CD4-positive, alpha-beta T cell treated with Interleukin-17A for 1 hour (primary cell): ENCODE results near the gene SCYL1.
A peak's percentile ranks its signal among the peaks of the same experiment; 100 is the strongest.

Experiments
- DNase-seq: peaks from one replicate; pipeline ENCODE4 v3.0.0-alpha.2; 2020

The SCYL1 gene

GRCh38 chr11:65493367-65494176, 31.3 kb upstream of the SCYL1 start:
- DNase-seq = no peak

- no peak for DNase-seq
Observed at GRCh38 chr11:65496304-65497140, 28.4 kb upstream of the SCYL1 start.

DNA sequence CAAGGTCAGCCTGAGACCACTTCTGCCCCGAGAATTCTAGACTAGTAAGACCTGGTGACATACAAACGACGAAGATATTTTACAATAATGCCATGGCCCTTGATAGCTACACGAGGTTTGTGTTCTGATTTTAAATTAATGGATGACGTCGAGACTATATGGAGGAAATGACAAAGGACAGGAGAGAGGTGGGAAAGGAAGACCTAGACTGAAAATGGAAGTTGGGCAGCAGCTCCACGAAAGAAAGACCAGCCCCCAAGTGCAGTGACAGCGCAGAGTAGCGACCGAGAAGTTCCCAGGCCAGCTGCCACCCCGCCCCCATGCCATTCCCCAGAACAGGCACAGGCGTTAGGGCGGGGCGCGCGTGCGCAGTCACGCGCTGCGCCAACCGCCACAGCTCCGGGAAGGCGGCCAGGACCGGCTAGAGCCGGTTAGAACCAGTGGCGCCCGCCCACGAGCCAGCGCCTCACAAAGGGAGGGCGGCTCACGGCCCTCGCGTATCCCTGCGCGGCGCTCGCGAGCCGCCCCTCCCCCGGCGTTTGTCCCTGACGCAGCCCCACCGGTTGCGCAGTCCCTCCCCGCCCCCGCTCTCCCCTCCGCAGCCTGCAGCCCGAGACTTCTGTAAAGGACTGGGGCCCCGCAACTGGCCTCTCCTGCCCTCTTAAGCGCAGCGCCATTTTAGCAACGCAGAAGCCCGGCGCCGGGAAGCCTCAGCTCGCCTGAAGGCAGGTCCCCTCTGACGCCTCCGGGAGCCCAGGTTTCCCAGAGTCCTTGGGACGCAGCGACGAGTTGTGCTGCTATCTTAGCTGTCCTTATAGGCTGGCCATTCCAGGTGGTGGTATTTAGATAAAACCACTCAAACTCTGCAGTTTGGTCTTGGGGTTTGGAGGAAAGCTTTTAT, 27.5 kb upstream of the SCYL1 start:
- peak; percentile 98 for DNase-seq

DNA sequence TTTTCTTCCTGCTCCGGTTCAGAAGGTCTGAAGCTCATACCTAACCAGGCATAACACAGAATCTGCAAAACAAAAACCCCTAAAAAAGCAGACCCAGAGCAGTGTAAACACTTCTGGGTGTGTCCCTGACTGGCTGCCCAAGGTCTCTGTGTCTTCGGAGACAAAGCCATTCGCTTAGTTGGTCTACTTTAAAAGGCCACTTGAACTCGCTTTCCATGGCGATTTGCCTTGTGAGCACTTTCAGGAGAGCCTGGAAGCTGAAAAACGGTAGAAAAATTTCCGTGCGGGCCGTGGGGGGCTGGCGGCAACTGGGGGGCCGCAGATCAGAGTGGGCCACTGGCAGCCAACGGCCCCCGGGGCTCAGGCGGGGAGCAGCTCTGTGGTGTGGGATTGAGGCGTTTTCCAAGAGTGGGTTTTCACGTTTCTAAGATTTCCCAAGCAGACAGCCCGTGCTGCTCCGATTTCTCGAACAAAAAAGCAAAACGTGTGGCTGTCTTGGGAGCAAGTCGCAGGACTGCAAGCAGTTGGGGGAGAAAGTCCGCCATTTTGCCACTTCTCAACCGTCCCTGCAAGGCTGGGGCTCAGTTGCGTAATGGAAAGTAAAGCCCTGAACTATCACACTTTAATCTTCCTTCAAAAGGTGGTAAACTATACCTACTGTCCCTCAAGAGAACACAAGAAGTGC, 26.7 kb upstream of the SCYL1 start:
- peak; percentile 81 for DNase-seq

DNA sequence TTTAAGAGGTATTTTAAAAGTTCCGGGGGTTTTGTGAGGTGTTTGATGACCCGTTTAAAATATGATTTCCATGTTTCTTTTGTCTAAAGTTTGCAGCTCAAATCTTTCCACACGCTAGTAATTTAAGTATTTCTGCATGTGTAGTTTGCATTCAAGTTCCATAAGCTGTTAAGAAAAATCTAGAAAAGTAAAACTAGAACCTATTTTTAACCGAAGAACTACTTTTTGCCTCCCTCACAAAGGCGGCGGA, 26.2 kb upstream of the SCYL1 start:
- DNase-seq = no peak

DNA sequence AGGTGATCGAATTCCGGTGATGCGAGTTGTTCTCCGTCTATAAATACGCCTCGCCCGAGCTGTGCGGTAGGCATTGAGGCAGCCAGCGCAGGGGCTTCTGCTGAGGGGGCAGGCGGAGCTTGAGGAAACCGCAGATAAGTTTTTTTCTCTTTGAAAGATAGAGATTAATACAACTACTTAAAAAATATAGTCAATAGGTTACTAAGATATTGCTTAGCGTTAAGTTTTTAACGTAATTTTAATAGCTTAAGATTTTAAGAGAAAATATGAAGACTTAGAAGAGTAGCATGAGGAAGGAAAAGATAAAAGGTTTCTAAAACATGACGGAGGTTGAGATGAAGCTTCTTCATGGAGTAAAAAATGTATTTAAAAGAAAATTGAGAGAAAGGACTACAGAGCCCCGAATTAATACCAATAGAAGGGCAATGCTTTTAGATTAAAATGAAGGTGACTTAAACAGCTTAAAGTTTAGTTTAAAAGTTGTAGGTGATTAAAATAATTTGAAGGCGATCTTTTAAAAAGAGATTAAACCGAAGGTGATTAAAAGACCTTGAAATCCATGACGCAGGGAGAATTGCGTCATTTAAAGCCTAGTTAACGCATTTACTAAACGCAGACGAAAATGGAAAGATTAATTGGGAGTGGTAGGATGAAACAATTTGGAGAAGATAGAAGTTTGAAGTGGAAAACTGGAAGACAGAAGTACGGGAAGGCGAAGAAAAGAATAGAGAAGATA, 25.7 kb upstream of the SCYL1 start, which contains the start of gene MALAT1:
Gene MALAT1 (plus strand): TSS at position 69 of the 736 bp plus-strand sequence.
- DNase-seq = peak; percentile 97

DNA sequence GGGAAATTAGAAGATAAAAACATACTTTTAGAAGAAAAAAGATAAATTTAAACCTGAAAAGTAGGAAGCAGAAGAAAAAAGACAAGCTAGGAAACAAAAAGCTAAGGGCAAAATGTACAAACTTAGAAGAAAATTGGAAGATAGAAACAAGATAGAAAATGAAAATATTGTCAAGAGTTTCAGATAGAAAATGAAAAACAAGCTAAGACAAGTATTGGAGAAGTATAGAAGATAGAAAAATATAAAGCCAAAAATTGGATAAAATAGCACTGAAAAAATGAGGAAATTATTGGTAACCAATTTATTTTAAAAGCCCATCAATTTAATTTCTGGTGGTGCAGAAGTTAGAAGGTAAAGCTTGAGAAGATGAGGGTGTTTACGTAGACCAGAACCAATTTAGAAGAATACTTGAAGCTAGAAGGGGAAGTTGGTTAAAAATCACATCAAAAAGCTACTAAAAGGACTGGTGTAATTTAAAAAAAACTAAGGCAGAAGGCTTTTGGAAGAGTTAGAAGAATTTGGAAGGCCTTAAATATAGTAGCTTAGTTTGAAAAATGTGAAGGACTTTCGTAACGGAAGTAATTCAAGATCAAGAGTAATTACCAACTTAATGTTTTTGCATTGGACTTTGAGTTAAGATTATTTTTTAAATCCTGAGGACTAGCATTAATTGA, 25.0 kb upstream of the SCYL1 start:
- DNase-seq = no peak

DNA sequence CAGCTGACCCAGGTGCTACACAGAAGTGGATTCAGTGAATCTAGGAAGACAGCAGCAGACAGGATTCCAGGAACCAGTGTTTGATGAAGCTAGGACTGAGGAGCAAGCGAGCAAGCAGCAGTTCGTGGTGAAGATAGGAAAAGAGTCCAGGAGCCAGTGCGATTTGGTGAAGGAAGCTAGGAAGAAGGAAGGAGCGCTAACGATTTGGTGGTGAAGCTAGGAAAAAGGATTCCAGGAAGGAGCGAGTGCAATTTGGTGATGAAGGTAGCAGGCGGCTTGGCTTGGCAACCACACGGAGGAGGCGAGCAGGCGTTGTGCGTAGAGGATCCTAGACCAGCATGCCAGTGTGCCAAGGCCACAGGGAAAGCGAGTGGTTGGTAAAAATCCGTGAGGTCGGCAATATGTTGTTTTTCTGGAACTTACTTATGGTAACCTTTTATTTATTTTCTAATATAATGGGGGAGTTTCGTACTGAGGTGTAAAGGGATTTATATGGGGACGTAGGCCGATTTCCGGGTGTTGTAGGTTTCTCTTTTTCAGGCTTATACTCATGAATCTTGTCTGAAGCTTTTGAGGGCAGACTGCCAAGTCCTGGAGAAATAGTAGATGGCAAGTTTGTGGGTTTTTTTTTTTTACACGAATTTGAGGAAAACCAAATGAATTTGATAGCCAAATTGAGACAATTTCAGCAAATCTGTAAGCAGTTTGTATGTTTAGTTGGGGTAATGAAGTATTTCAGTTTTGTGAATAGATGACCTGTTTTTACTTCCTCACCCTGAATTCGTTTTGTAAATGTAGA, 24.3 kb upstream of the SCYL1 start:
- DNase-seq = peak; percentile 62

DNA sequence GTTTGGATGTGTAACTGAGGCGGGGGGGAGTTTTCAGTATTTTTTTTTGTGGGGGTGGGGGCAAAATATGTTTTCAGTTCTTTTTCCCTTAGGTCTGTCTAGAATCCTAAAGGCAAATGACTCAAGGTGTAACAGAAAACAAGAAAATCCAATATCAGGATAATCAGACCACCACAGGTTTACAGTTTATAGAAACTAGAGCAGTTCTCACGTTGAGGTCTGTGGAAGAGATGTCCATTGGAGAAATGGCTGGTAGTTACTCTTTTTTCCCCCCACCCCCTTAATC, 23.8 kb upstream of the SCYL1 start:
- DNase-seq = no peak

DNA sequence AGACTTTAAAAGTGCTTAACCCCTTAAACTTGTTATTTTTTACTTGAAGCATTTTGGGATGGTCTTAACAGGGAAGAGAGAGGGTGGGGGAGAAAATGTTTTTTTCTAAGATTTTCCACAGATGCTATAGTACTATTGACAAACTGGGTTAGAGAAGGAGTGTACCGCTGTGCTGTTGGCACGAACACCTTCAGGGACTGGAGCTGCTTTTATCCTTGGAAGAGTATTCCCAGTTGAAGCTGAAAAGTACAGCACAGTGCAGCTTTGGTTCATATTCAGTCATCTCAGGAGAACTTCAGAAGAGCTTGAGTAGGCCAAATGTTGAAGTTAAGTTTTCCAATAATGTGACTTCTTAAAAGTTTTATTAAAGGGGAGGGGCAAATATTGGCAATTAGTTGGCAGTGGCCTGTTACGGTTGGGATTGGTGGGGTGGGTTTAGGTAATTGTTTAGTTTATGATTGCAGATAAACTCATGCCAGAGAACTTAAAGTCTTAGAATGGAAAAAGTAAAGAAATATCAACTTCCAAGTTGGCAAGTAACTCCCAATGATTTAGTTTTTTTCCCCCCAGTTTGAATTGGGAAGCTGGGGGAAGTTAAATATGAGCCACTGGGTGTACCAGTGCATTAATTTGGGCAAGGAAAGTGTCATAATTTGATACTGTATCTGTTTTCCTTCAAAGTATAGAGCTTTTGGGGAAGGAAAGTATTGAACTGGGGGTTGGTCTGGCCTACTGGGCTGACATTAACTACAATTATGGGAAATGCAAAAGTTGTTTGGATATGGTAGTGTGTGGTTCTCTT, 23.2 kb upstream of the SCYL1 start:
- DNase-seq = peak; percentile 44

GRCh38 chr11:65502274-65502554, 22.7 kb upstream of the SCYL1 start:
- no peak for DNase-seq

DNA sequence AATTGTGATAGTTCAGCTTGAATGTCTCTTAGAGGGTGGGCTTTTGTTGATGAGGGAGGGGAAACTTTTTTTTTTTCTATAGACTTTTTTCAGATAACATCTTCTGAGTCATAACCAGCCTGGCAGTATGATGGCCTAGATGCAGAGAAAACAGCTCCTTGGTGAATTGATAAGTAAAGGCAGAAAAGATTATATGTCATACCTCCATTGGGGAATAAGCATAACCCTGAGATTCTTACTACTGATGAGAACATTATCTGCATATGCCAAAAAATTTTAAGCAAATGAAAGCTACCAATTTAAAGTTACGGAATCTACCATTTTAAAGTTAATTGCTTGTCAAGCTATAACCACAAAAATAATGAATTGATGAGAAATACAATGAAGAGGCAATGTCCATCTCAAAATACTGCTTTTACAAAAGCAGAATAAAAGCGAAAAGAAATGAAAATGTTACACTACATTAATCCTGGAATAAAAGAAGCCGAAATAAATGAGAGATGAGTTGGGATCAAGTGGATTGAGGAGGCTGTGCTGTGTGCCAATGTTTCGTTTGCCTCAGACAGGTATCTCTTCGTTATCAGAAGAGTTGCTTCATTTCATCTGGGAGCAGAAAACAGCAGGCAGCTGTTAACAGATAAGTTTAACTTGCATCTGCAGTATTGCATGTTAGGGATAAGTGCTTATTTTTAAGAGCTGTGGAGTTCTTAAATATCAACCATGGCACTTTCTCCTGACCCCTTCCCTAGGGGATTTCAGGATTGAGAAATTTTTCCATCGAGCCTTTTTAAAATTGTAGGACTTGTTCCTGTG, 22.1 kb upstream of the SCYL1 start:
- peak; percentile 56 for DNase-seq

DNA sequence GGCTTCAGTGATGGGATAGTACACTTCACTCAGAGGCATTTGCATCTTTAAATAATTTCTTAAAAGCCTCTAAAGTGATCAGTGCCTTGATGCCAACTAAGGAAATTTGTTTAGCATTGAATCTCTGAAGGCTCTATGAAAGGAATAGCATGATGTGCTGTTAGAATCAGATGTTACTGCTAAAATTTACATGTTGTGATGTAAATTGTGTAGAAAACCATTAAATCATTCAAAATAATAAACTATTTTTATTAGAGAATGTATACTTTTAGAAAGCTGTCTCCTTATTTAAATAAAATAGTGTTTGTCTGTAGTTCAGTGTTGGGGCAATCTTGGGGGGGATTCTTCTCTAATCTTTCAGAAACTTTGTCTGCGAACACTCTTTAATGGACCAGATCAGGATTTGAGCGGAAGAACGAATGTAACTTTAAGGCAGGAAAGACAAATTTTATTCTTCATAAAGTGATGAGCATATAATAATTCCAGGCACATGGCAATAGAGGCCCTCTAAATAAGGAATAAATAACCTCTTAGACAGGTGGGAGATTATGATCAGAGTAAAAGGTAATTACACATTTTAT, 21.4 kb upstream of the SCYL1 start:
- peak; percentile 38 for DNase-seq

DNA sequence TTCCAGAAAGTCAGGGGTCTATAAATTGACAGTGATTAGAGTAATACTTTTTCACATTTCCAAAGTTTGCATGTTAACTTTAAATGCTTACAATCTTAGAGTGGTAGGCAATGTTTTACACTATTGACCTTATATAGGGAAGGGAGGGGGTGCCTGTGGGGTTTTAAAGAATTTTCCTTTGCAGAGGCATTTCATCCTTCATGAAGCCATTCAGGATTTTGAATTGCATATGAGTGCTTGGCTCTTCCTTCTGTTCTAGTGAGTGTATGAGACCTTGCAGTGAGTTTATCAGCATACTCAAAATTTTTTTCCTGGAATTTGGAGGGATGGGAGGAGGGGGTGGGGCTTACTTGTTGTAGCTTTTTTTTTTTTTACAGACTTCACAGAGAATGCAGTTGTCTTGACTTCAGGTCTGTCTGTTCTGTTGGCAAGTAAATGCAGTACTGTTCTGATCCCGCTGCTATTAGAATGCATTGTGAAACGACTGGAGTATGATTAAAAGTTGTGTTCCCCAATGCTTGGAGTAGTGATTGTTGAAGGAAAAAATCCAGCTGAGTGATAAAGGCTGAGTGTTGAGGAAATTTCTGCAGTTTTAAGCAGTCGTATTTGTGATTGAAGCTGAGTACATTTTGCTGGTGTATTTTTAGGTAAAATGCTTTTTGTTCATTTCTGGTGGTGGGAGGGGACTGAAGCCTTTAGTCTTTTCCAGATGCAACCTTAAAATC, 20.8 kb upstream of the SCYL1 start:
- DNase-seq = peak; percentile 53

DNA sequence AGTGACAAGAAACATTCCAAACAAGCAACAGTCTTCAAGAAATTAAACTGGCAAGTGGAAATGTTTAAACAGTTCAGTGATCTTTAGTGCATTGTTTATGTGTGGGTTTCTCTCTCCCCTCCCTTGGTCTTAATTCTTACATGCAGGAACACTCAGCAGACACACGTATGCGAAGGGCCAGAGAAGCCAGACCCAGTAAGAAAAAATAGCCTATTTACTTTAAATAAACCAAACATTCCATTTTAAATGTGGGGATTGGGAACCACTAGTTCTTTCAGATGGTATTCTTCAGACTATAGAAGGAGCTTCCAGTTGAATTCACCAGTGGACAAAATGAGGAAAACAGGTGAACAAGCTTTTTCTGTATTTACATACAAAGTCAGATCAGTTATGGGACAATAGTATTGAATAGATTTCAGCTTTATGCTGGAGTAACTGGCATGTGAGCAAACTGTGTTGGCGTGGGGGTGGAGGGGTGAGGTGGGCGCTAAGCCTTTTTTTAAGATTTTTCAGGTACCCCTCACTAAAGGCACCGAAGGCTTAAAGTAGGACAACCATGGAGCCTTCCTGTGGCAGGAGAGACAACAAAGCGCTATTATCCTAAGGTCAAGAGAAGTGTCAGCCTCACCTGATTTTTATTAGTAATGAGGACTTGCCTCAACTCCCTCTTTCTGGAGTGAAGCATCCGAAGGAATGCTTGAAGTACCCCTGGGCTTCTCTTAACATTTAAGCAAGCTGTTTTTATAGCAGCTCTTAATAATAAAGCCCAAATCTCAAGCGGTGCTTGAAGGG, 20.0 kb upstream of the SCYL1 start:
- peak; percentile 45 for DNase-seq

- DNase-seq = peak; percentile 45
Observed at GRCh38 chr11:65505466-65506289, 19.2 kb upstream of the SCYL1 start.
